HG03060 (cell line): Measurements from ENCODE around the gene INO80E.
"Not testable (repeated sequence)": the region's sequence is repeated elsewhere in the genome, so short reads cannot be mapped to it uniquely, and the experiment has no call there.

Experiments
- ATAC-seq: cut with Tn5 transposase; IDR thresholded peaks from one replicate; pipeline ENCODE4 v1.9.1; 2021; ENCODE audit warnings: low read depth, moderate number of reproducible peaks; ENCODE audit not compliant: unreplicated experiment

Gene INO80E

DNA sequence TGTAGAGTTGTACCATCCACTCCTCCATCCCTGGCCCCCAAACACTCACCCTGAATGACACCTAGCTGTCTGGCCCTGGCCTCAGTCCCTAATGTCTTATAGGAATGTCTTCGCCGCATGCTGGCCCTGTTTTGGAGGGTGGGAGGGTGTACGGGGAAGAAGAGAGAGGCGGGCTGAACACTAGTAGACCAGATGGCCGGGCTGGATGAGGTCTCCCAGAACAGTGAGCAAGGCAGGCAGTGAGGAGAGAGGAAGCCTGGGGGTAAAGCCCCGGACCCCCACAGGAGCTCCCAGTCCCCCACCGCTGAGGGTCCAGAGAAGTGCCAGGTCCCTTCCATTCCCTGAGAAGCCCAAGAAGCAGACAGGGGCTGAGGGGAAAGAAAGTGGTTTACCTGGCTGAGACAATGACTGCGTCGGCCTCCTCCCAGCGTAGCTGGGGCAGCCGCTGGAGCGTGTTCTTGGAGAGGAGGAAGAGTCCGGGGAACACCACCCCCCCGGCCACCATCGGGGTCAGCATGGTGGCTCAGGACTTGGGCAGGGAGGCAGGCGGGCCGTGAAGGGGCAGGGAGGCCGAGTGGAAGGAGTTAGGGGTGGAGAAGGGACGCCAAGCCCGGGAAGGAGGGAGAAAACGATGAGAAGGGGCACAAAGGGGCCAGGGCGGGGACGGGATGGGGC is 34.1 kb downstream of the INO80E start:
- ATAC-seq: no peak

DNA sequence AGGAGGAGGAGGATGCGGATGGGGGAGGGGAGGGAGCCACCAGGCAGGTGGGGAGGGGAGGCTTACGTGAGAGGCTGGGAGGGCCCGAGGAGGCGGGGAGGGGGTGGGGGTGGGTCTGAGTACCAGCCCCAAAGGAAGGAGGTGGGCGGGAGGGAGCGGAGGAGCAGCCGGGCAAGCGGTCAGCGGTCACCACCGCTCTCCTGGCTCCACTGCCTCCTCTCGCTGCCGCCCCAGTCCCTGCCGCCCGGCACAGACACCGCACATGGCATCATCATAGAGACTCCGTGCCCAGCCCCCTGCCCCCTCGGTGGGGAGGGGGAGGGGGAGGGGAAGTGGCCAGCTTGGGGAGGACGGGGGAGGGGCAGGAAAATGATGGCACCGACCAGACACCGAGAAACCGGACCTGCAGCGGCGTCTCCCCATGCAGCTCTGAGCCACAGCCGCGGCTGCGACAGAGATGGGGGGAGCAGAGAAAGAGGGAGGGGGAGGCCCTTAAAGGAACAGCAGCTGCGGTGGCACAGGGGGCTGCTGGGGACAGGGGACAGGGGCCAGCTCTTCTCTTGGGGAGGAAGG is 34.9 kb downstream of the INO80E start, which contains the start of gene TLCD3B:
Gene TLCD3B (minus strand): TSS at position 431 of the 573 bp plus-strand sequence. CDS start 744 bp downstream, outside the sequence.
- no peak for ATAC-seq

DNA sequence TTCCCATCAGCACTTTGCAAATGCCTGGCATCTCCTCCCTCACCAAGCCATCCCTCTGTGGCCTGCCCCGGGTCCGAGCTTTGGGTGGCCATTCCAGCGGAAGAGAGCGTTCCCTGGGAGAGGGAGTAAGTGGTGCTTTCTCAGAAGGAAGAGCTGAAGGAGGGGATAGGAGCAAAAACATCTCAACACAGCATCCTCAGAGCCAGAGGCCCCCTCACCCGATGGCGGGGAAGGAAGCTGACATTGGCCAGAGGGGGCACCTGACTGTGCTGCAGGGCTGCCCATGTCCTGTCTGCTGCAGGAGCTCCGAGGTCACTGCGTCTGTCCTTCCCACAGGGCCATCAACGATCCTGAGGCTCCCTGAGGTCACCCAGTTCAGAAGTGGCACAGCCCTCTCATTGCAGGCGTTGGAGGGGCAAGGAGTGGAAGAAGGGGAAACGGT is 35.5 kb downstream of the INO80E start:
- no peak for ATAC-seq

DNA sequence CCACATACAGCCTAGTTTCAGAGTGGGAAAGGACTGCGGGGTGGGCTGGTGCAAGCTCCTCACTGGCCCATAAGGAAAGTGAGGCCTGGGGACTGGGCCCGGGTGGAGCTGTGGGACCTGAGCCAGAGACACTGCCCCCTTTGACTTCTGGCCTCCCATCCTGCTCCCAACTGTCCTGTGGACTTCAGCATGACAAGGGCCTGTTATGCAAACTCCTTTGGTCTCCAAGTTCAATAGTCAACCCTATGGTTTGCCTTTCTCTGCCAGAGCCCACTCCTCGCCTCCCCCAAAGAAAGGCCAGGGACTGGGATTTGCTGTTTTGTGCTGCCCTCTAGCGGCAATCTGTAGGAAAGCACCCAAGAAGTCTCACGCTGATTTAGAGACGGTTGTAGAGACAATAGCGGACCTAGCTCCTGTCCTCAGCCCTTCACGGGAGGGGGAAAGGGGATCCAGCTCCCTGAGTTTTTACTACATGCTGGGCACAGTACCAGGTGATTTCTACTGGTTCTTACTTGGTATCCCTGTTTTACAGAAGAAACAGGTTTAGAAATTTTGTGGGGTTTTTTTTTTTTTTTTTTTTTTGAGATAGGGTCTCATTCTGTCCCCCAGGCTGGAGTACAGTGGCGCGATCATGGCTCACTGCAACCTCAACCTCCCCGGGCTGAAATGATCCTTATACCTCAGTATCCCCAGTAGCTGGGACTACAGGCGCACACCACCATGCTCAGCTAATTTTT is 36.2 kb downstream of the INO80E start:
- ATAC-seq: no peak

DNA sequence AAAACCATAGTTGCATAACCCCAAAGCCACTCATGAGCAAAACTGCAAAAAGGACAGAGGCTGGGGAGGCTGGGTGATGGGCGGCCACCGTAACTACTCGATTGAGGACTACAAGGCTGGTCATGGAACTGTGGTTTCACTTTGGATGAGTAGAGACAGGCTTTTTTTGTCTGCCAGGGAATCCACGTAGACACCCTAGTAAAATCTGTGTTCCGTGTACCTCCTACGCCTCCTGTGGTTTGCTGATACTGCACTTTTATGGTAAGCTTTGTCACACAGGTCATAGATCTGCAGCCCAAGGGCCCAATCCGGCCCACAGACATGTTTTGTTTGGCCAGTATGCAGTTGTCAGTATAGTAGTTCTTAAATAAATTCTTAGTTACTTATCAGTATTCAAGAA is 37.2 kb downstream of the INO80E start:
- no peak for ATAC-seq

DNA sequence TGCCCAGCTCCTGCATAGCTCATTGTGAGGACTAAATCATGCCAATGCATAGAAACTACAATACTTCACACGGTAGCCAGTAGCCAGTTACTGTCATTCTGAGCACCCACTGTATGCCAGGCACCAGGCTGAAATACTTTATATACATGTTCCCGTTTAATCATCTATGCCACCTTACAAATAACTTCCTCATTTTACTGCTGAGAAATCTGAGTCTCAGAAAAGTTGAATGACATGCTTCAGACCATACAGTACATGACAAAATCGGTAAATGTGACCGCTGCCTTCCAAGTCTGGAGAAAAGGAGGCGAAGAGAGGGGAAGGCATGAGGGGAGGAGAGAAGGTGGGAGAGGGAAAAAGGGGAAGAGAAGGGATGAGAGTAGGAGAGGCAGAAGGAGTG is 44.2 kb downstream of the INO80E start:
- no peak for ATAC-seq

DNA sequence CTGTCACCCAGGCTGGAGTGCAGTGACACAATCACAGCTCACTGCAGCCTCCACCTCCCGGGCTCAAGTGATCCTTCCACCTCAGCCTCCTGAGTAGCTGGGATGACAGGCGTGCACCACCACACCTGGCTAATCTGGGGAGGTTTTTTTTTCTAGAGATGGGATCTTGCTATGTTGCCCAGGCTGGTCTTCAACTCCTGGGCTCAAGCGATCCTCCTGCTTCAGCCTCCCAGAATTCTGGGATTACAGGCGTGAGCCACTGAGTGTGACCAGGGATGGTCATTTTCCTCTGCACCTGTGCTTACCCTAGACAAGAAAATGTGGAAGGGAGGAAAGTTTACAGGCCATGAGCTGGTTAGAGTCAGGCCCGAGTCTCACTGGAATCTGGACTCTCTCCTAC is 44.6 kb downstream of the INO80E start:
- ATAC-seq: not testable (repeated sequence)

DNA sequence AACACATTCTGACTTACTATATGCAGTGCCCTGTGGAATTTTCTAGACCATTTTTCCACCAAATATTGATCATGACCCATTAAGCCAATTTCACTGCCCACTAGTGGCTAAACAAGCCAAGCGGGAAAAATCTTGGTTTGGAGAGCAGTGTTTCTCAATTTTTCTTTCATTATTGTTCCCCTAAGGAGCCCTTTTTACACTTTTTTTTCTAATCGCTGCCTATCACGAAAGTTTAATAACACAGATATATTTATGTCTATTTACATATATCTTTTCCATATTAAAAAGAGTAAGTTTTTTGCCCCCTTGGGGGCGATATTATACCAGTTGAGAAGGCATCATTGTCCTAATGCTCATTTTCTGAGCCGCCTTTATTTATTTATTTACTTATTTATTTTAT is 45.8 kb downstream of the INO80E start:
- no peak for ATAC-seq

DNA sequence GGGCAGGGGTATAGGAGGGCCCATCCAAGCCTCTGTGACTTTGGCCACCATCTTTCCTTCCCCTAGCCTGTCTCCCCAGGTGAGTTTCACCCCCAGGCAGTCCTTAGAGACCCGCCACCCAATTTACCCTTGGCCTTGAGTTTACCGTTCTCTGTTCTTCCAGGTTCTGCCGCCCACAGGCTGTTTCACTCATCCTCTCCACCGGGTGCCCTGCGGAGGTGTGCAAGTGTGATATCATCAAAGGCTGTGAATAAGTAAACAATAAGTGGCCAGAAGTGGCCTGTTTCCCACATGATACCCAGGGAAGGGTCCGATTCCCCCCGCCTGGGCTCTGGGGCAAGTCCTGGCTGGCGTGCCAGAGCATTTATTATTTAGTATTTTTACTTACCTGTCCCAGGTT is 50.1 kb downstream of the INO80E start:
- no peak for ATAC-seq

DNA sequence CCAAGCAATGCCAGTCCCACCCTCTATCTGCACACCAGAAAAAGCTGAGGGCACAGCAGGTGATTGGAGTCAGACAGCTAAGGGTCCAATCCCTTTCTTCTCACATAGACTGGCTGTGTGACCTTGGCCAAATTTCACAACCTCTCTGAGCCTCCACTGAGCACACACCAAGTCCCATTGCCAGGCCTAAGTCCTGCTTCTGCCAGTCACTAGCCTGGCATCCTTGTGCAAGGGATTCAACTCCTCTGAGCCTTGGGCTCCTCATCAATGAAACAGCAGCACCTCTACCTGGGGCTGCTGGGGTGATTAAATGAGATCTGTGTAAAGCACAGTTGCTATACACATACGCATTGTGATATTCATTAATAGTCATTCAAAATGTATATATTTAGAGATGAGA is 50.5 kb downstream of the INO80E start:
- ATAC-seq: no peak

DNA sequence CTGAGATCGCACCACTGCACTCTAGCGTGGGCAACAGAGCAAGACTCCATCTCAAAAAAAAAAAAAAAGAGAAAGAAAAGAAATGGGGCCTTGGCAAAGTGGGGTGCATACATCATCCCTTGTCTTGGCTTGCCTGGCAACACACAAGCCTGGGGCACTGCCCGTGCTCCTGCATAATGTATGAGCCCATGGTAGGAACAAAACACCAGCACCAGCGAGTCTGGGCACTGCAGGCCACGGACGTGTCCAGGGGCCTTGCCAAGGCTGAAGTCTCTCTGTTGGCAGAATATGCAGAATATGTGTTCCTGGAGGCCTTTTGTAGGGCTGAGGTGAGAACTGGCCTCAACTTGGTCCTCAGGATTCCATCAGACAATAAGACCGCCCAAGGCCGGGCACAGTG is 53.8 kb downstream of the INO80E start:
- ATAC-seq: no peak

DNA sequence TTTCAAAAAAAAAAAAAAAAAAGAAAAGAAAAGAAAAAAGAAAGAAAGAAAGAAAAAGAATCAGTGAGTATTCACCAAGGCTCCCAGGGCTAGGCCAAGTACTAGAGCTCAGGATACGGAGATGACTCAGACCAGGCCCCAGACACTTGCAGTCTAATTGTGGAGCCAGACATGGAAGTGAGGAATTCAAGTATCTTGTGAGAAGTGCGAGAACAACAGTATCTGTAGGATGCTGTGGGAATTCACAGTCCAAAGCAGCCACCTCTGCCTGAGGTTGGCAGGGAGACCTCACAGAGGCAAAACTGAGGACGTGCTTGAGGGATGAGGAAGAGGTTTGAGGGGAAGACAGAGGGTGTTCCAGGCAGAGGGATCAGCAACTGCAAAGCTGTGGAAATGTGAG is 55.5 kb downstream of the INO80E start:
- ATAC-seq: no peak

DNA sequence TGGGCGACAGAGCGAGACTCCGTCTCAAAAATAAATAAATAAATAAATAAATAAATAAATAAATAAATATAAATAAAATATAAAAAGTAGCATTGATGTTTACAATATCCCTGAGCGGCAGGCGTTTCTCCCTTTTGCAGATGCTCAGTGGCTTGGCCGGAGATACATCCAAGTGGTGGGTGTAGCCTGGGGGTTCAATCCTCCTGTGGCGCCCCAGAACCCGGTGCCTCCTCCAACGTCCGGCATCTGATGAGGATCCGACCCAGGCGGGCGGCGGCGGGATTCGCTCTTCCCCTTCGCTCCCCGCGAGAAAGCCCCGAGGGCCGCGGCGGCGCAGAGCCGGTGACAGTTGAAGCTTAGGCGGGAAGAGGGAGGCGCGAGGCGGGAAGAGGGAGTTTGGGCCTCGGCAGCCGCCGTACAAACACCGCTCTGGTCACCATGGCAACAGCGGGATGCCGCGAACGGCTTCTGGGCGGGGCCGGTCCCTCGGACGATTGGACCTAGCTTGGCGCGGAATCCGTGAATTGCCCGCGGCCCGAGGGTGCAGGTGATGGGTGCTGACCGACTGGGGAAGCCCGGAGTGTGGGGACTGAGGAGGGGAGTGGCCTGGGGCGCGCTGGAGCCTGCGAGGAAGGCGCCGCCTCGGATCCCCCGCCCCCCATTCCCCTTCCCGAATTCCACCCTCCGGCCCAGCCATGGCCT is 56.8 kb downstream of the INO80E start:
- ATAC-seq: peak; percentile 71

DNA sequence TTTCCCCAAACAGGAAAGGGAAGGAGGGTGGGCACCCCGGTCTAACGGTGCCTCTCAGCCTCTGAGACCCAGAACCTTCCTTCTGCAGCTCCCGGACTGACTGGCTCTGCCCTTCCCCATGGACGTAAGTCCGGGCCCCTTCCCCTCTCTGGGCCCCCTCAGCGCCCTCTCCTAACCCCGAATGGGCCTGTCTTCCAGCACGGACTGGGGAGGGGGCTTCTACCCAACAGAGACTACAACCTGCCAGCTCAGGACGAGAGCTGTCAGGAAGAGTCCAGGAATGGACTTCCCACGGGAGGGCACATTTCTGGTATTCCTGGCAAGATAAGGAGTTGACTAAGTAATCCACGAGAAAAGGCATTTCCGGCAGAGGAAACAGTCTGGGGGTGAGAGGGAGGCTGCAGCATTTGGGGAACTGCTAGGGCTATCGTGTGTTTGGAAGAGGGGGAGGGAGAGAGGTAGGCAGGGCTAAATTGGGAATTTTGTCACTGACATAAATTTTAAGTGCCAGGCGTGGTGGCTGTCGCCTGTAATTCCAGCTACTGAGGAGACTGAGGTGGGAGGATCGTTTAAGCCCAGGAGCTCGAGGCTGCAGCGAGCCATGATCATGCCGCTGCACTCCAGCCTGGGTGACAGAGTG is 57.5 kb downstream of the INO80E start:
- ATAC-seq: no peak

DNA sequence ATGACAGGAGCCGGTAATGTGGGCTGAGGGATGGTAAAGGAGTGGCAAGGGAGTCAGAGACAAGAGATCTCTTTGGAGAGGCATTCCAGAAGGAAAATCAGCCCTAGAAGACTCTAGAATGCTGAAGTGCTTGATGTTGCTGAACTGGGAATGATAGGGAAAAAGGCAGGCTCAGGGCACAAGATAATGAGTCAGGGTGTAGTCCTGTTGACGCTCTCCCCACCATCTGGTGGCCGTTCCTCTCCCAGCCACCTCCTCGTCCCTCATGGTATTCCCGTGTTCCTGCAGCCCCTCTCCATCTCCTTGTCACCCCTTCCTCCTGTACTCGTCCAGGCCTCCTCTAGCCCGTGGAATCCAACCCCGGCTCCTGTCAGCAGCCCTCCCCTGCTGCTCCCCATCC is 58.4 kb downstream of the INO80E start:
- no peak for ATAC-seq

DNA sequence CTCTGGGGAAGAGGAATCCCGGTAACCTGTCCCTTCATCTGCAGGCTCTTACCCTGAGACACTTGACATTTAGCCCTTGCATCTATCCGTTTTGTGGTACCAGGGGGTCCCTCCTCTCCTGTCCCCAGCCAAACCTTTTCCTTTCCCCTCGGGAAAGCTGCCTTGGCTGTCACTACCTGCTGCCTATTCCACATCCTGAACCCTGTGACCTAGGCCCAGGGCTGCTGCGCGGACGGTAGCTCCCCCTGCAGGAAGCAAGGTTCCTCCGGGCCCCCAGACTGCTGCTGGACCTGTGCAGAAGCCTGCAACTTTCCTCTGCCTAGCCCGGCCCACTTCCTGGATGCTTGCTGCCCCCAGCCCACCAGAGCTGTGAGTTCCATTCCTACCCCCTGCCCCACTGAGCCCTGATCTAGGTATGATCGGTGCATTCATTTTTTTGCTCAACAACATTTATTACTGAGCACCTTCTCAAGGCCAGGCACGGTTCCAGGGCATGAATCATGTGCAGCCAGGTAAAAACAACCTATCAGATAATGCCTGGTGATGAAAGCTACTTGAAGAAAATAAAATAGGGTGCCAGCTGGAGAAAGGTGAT is 59.0 kb downstream of the INO80E start:
- ATAC-seq: no peak
